GM21381 (cell line): ENCODE results near the gene ARAF.
A peak's percentile ranks its signal among the peaks of the same experiment; 100 is the strongest.
"Not testable (repeated sequence)": the region's sequence is repeated elsewhere in the genome, so short reads cannot be mapped to it uniquely, and the experiment has no call there.

Experiments used
- ATAC-seq: cut with Tn5 transposase; IDR thresholded peaks from one replicate; pipeline ENCODE4 v1.9.1; 2021; ENCODE audit warnings: mild to moderate bottlenecking, moderate library complexity; ENCODE audit not compliant: unreplicated experiment

The ARAF gene

GRCh38 chrX:47560934-47561658, at the start of gene ARAF:
Gene ARAF, plus strand, starts transcription at chrX:47561205. Its CDS starts 1,763 bp downstream, at chrX:47562968.
- ATAC-seq, result peak; percentile 82

GRCh38 chrX:47512383-47512782, 48.6 kb upstream of the ARAF start:
- not testable (repeated sequence) for ATAC-seq

GRCh38 chrX:47513034-47513965, 47.7 kb upstream of the ARAF start:
- peak; percentile 66 for ATAC-seq

- ATAC-seq, result no peak
These were observed 46.3 kb upstream of the ARAF start for GRCh38 chrX:47514533-47515235.

- no peak for ATAC-seq
These were observed 44.9 kb upstream of the ARAF start for GRCh38 chrX:47515941-47516665.

GRCh38 chrX:47518144-47518543, 42.9 kb upstream of the ARAF start:
- ATAC-seq, result no peak

- peak; percentile 88 for ATAC-seq
These were observed 37.7 kb upstream of the ARAF start for GRCh38 chrX:47523297-47523696.

- no peak for ATAC-seq
These were observed 37.3 kb upstream of the ARAF start for GRCh38 chrX:47523713-47524166.

- no peak for ATAC-seq
These were observed 31.5 kb upstream of the ARAF start for GRCh38 chrX:47529548-47529947.

- no peak for ATAC-seq
These were observed 31.0 kb upstream of the ARAF start for GRCh38 chrX:47530049-47530448.

GRCh38 chrX:47539860-47540259, 21.1 kb upstream of the ARAF start:
- ATAC-seq, result no peak

- no peak for ATAC-seq
These were observed 20.1 kb upstream of the ARAF start for GRCh38 chrX:47540754-47541538.

GRCh38 chrX:47543496-47543895, 17.5 kb upstream of the ARAF start:
- no peak for ATAC-seq

GRCh38 chrX:47556045-47556623, 4.9 kb upstream of the ARAF start:
- ATAC-seq, result peak; percentile 86

- no peak for ATAC-seq
These were observed 2.6 kb upstream of the ARAF start for GRCh38 chrX:47558436-47558835.

GRCh38 chrX:47560179-47560933, 649 bp upstream of the ARAF start:
- ATAC-seq, result no peak

GRCh38 chrX:47561659-47562151, 700 bp downstream of the ARAF start:
- no peak for ATAC-seq

- no peak for ATAC-seq
These were observed 1.7 kb downstream of the ARAF start for GRCh38 chrX:47562615-47563243.
